GM18517 (cell line): ENCODE measurements around the gene DAAM1.
A peak's percentile ranks its signal among the peaks of the same experiment; 100 is the strongest.

Experiments used
- ATAC-seq: cut with Tn5 transposase; IDR thresholded peaks from one replicate; pipeline ENCODE4 v1.9.1; 2021; ENCODE audit warnings: mild to moderate bottlenecking, moderate library complexity; ENCODE audit not compliant: unreplicated experiment

Gene DAAM1

DNA sequence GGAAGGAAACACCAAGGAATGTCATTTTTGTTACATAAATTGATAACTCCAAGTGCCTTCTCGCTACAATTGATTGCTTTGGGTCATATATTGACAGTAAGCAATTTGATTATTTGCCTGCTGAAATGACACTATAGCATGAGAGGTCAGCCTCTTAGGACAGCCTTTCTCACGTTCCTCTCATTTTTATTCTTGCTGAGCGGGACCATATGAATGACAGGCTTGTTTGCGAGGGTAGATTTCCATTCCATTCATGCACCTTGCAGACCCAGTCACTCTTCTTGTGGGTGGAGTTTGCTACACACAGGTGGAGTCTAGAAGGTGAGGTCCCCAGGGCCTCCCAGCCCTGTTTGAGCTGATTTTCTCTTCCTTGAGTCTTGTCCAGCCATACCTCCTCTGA lies 27.3 kb downstream of the DAAM1 start:
- ATAC-seq: no peak

GRCh38 chr14:59217011-59217410 lies 28.5 kb downstream of the DAAM1 start:
- ATAC-seq: no peak

GRCh38 chr14:59221568-59221967 lies 33.1 kb downstream of the DAAM1 start:
- ATAC-seq: no peak

DNA sequence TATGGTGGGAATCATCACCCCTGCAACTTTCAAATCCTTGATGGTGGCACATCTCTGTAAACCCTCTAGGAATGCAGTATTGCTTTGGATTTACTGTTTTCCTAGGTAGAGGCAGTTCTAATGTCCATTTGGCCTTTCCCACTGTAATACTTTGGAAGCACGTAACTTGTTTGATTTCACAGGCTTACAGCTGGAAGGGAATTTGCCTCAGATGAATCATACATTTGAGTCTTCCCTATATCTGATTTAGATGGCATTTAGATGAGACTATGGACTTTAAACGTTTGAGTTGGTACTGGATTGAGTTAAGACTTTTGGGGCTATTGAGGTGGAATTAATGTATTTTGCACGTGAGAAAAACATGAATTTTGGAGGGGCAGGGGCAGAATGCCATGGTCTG lies 35.9 kb downstream of the DAAM1 start:
- ATAC-seq: no peak

- ATAC-seq: no peak
Measured at GRCh38 chr14:59225281-59225680, 36.8 kb downstream of the DAAM1 start.

GRCh38 chr14:59228421-59228820 lies 40.0 kb downstream of the DAAM1 start:
- ATAC-seq: no peak

DNA sequence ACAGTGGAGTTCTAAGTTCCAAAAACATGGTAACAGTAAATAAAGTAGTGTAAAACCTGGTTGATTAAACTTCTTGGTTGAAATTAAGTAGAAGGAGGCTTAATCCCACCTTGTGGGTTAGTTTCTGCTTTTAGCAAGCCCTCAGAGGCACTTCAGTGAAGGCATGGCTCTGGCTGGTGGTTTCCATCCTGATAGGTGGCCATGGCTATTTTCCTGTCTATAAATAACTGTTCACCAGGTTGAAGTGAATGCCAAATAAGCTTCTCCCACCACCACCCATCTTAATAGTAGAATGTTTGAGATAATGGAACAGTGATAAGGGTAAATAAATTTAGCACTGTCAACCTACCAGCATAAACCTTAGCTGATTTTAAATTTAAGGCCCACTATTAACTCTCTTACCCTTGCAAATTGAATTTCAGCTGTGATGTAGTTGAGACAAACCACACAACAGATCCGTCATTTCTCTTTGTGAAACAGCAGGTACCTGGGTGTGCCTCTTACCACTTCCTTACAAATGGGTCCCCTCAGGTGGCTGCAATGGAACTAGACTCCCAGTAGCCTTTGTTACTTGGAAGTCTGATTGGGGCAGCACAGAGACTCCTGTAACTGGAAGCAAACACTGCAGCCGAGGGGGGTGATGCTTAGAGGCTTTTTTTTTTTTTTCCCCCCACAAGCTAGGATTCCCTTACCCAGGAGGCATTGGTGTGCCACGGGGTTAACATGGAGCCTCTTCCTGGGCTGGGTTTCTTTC lies 41.4 kb downstream of the DAAM1 start:
- no peak for ATAC-seq

DNA sequence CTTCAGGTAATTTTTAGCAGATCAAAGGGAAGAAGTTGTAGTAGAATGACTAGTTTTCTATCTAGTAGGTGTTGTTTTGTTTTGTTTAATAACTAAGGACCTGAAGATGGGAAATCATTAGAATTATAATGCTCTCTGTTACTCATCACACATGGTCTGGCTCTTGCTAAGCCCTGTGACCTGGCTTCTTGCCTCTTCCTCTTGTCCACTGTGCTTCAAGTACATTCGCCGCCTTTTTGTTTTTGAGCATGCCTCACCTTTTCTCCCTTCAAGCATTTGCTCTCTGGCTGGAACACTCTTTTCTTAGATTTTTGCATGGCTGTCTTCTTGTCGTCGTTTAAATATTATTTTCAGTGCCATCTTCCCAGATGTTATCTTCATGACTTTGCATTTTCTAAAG lies 47.7 kb downstream of the DAAM1 start:
- no peak for ATAC-seq

- no peak for ATAC-seq
Measured at GRCh38 chr14:59238216-59238615, 49.7 kb downstream of the DAAM1 start.

DNA sequence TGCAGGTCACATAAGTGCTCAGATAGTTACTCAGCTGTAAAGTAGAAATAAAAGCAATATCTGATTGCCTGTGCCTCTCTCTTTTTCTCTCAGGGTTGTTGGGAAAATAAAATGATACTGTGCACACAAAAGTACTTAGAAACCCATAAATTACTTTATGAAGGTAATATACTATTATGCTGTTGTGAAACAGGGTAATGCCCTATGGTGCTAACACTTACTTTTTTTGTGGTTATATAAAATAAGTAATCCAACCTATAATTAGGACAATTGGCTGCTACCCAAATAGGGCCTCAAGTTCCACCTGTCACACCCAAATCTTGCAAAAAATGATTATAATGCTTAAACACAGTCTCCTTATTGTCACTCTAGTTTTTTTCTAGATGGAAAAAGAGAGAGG lies 50.6 kb downstream of the DAAM1 start:
- no peak for ATAC-seq

- ATAC-seq: peak; percentile 89
Measured at GRCh38 chr14:59240356-59240755, 51.9 kb downstream of the DAAM1 start.

GRCh38 chr14:59241121-59241520 lies 52.7 kb downstream of the DAAM1 start:
- no peak for ATAC-seq

GRCh38 chr14:59243174-59243573 lies 54.7 kb downstream of the DAAM1 start:
- ATAC-seq: no peak

DNA sequence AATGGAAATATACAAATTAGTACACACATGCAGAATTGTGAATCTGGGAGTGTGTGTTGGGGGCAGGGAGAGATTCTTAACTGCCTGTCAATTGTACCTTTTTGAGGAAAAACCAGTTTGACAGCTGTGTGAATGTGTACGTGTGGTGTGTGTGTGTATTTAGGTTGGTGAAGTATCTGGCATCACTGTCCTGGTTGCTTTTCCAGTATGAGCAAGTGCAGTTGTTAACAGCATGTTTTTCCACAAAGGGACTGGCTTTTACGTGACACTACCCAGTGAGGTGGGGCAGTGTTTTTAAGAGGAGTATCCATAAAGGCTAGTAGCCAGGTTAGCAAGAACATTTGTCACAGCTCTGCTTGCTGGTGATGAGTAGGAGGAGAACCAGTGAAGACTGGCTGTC lies 56.1 kb downstream of the DAAM1 start:
- ATAC-seq: no peak

GRCh38 chr14:59245809-59246295 lies 57.4 kb downstream of the DAAM1 start:
- peak; percentile 87 for ATAC-seq

- ATAC-seq: no peak
Measured at GRCh38 chr14:59246566-59246965, 58.1 kb downstream of the DAAM1 start.

DNA sequence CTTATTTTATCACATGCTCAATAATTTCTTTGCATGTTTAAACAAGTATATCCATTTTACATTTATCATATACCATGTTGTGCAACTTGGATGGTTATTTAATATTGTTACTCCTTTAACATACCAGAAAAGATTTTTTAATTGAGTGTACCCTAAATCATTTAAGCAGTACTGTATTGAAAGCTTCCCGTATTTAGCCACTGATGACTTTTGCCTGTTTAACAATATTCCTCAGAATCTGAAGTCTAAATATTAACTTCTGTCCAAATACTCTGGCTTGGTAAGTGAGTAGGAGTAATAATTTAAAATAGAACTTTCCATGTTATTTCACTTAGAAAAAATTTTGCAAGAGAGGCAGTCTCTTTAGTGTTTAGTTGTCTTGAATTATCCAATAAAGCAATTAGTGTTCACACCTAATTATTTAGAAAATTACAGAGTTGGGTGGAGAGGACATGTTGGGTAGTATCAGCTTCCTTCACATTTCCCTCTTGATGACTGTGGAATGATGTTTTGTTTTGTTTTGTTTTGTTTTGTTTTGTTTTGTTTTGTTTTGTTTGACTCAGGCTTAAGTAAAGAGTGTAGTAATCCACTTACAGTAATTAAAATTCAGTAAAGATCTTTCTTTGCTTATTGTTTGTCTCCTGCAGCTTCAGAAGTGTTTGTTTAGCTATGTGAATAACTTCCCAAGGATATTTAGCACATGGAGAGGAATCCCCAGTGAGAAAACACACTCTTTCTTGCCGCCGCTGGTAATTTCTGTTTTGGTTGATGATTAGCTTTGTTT lies 59.5 kb downstream of the DAAM1 start:
- ATAC-seq: no peak

GRCh38 chr14:59249029-59249428 lies 60.6 kb downstream of the DAAM1 start:
- ATAC-seq: no peak

GRCh38 chr14:59251811-59252771 lies 63.6 kb downstream of the DAAM1 start:
- ATAC-seq: no peak

DNA sequence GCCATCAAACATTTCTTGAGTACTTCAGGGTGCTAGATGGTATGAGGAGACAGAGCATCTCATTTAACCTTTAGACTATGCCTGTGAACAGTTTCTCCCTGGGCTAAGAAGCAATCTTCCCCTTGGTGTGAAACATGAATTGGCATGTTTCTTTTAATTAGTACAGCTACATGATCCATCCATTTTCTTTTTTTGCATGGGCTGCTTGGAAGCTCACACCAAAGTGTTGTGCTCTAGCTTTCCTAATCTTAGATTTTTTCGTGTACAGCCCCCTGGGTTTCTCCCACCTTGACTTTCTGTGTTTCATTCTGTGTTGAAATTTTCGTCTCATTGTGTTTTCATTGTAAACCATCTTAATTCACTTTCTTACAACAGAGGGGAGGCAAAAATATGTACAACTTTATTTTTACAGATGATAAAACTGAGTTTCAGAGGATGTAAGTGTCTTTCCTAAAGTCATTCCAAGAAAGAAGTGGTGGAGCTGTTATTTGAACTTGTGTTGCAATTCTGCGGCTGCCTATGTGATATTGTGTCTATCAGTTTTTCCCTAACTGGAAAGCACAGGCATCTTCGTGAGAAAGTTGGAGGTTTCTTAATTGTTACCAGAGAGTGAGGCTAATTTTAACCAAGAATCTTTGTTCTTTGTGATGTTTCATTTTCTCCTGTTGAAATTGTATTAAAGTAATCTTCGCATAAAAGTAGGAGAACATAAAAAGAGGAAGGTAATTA lies 64.5 kb downstream of the DAAM1 start:
- ATAC-seq: no peak
